HG03045 (cell line): ENCODE measurements around the gene GNB1L.
"Not testable (repeated sequence)": the region's sequence is repeated elsewhere in the genome, so short reads cannot be mapped to it uniquely, and the experiment has no call there.

Source experiments
- ATAC-seq: cut with Tn5 transposase; IDR thresholded peaks from one replicate; pipeline ENCODE4 v1.9.1; 2021; ENCODE audit warnings: mild to moderate bottlenecking, moderate library complexity; ENCODE audit not compliant: unreplicated experiment

GNB1L gene

GRCh38 chr22:19889951-19890350 is 35.3 kb upstream of the GNB1L start:
- ATAC-seq: no peak

- no peak for ATAC-seq
These were observed 33.6 kb upstream of the GNB1L start for GRCh38 chr22:19888131-19888746.

GRCh38 chr22:19887256-19887985 is 32.7 kb upstream of the GNB1L start:
- ATAC-seq: no peak

- ATAC-seq: no peak
These were observed 32.1 kb upstream of the GNB1L start for GRCh38 chr22:19886605-19887255.

- ATAC-seq: no peak
These were observed 31.3 kb upstream of the GNB1L start for GRCh38 chr22:19885841-19886592.

GRCh38 chr22:19884954-19885751 is 30.5 kb upstream of the GNB1L start:
- ATAC-seq: no peak

- ATAC-seq: no peak
These were observed 29.7 kb upstream of the GNB1L start for GRCh38 chr22:19884161-19884953.

- not testable (repeated sequence) for ATAC-seq
These were observed 28.8 kb upstream of the GNB1L start for GRCh38 chr22:19883446-19883845.

GRCh38 chr22:19882446-19883381 is 28.0 kb upstream of the GNB1L start:
- no peak for ATAC-seq

GRCh38 chr22:19880786-19881569 is 26.3 kb upstream of the GNB1L start:
- ATAC-seq: no peak

- ATAC-seq: no peak
These were observed 25.5 kb upstream of the GNB1L start for GRCh38 chr22:19879992-19880785.

GRCh38 chr22:19879643-19879991 is 24.9 kb upstream of the GNB1L start:
- ATAC-seq: no peak

GRCh38 chr22:19879246-19879570 is 24.5 kb upstream of the GNB1L start:
- ATAC-seq: no peak

- no peak for ATAC-seq
These were observed 24.0 kb upstream of the GNB1L start for GRCh38 chr22:19878461-19879245.

- no peak for ATAC-seq
These were observed 23.1 kb upstream of the GNB1L start for GRCh38 chr22:19877626-19878339.
